ENCODE data around the gene TMPRSS11F. TPM values are rescaled to one million over a fixed set of nuclear protein-coding genes. Genes with fewer than 3 reads are reported as not detected.
A peak's percentile ranks its signal among the peaks of the same experiment; 100 is the strongest.
"Not testable (repeated sequence)": the region's sequence is repeated elsewhere in the genome, so short reads cannot be mapped to it uniquely, and the experiment has no call there.

Gene TMPRSS11F
- total RNA-seq, 1 experiment from 2014 or later, result not detected

DNA sequence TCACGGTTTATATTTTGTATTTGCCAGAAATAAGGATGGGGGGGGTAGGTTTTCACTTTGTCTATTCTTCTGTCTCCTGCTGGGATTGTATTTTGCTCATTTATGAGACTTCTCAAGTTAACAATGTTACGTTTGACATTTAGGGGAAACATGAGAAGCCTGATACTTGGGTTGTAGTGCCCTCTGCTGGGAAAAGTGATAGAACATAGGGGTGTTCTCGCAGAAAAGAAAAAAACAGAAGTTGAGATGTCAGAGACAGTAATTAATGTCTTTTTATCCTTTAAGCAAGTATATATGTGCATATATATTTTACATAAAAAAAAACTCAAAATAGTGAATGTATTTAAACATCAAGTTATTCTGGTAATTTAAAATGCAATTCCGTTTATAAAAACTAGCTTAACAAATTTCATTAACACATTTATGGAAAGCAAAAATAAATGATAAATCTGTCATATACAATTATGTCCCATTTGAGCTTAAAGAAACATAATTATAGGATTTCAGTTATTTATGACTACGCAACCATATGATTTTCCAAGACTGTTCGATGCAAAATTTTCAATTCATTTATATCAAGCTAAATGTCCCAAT lies 46.0 kb upstream of the TMPRSS11F start:
- ChIA-PET CTCF (interaction anchor here (0.6 to 0.7 kb wide), 3 partner anchors 44 to 167 kb away, joined by 4 to 5 read pairs (median 4); no protein-coding TSS in a partner anchor), POLR2A (ENCODE audit: unreplicated experiment) (no interaction called here)
- BruUV-seq (replicated peaks), result no TSS peak
- peak; percentile 27 to 36 for DNase-seq
- H3K27me3 ChIP-seq (ENCODE audit: insufficient read depth, low read depth), result no peaks in the 10 kb centered on the region
- H3K36me3 ChIP-seq (ENCODE audit: low read depth), result no peaks in the 10 kb centered on the region
- H3K4me1 ChIP-seq (replicated peaks; ENCODE audit: insufficient read depth), result peaks cover 2% of the 10 kb centered on the region
- no peak overlapping the region for H3K4me3 ChIP-seq
- H2AFZ ChIP-seq, result no peak overlapping the region
- H3K27ac ChIP-seq, result no peak overlapping the region
- H3K9me3 ChIP-seq (ENCODE audit: insufficient read depth, low read depth), result no peaks in the 10 kb centered on the region
- H4K20me1 ChIP-seq (ENCODE audit: insufficient read depth), result no peaks in the 10 kb centered on the region
- H3K79me2 ChIP-seq (ENCODE audit: low read depth), result no peaks in the 10 kb centered on the region
- H3K4me2 ChIP-seq, result no peak overlapping the region
- intact Hi-C loops (cut with micrococcal nuclease; ENCODE audit: unreplicated experiment), result loop anchor here (1.0 to 10.0 kb wide), 5 partner anchors 101 to 303 kb away; no protein-coding TSS in a partner anchor
- H3F3A ChIP-seq (ENCODE audit: insufficient read depth, low read depth), result peaks cover 2% of the 10 kb centered on the region; the same call in 1 of the 2 replicates
- H3K9me2 ChIP-seq (ENCODE audit: insufficient read depth), result no peaks in the 10 kb centered on the region
- no peak for TF ChIP-seq EZH2 (IDR thresholded peaks at IDR 0.05; ENCODE audit: low read depth)
- TF ChIP-seq, protein P1, sequence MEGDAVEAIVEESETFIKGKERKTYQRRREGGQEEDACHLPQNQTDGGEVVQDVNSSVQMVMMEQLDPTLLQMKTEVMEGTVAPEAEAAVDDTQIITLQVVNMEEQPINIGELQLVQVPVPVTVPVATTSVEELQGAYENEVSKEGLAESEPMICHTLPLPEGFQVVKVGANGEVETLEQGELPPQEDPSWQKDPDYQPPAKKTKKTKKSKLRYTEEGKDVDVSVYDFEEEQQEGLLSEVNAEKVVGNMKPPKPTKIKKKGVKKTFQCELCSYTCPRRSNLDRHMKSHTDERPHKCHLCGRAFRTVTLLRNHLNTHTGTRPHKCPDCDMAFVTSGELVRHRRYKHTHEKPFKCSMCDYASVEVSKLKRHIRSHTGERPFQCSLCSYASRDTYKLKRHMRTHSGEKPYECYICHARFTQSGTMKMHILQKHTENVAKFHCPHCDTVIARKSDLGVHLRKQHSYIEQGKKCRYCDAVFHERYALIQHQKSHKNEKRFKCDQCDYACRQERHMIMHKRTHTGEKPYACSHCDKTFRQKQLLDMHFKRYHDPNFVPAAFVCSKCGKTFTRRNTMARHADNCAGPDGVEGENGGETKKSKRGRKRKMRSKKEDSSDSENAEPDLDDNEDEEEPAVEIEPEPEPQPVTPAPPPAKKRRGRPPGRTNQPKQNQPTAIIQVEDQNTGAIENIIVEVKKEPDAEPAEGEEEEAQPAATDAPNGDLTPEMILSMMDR (conservative IDR thresholded peaks at IDR 0.05), result peak; percentile 75

DNA sequence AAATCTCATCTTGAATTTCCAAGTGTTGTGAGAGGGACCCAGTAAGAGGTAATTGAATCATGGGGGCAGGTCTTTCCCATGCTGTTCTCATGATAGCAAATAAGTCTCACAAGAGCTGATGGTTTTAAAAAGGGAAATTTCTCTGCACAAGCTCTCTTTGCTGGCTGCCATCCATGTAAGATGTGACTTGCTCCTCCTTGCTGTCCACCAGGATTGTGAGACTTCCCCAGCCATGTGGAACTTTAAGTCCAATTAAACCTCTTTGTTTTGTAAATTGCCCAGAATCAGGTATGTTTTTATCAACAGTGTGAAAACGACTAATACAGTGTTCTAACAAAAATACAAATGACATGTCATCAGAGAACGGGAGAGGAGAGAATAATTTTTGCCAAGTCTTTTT lies 44.7 kb upstream of the TMPRSS11F start:
- POLR2A ChIA-PET (ENCODE audit: unreplicated experiment); H3K4me2 ChIP-seq; H3F3A ChIP-seq (ENCODE audit: insufficient read depth, low read depth); H3K4me1 ChIP-seq (replicated peaks; ENCODE audit: insufficient read depth); H3K9me2 ChIP-seq (ENCODE audit: insufficient read depth); H3K79me2 ChIP-seq (ENCODE audit: low read depth); H3K4me3 ChIP-seq; H4K20me1 ChIP-seq (ENCODE audit: insufficient read depth); H3K27me3 ChIP-seq (ENCODE audit: insufficient read depth, low read depth); BruUV-seq (replicated peaks); H3K27ac ChIP-seq; H2AFZ ChIP-seq; CTCF ChIA-PET; DNase-seq; H3K9me3 ChIP-seq (ENCODE audit: insufficient read depth, low read depth); H3K36me3 ChIP-seq (ENCODE audit: low read depth): not testable (repeated sequence)
- intact Hi-C loops (cut with micrococcal nuclease; ENCODE audit: unreplicated experiment), result loop anchor here (2.0 to 10.0 kb wide), 3 partner anchors 100 to 302 kb away; no protein-coding TSS in a partner anchor

DNA sequence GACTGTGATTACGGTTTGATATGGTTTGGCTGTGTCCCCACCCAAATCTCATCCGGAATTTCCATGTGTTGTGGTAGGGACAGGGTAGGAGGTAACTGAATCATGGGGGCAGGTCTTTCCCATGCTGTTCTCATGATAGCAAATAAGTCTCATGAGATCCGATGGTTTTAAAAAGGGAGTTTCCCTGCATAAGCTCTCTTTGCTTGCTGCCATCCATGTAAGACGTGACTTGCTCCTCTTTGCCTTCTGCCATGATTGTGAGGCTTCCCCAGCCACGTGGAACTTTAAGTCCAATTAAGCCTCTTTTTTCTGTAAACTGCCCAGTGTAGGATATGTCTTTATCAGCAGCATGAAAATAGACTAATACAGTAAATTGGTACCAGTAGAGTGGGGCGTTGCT lies 42.5 kb upstream of the TMPRSS11F start:
- intact Hi-C loops (cut with micrococcal nuclease; ENCODE audit: unreplicated experiment), result loop anchor here (10.0 kb wide), 1 partner anchor 97 kb away; no protein-coding TSS in a partner anchor
- H3K36me3 ChIP-seq (ENCODE audit: low read depth); H3K4me3 ChIP-seq; H3K9me3 ChIP-seq (ENCODE audit: insufficient read depth, low read depth); H4K20me1 ChIP-seq (ENCODE audit: insufficient read depth); DNase-seq; H3K4me2 ChIP-seq; H3K4me1 ChIP-seq (replicated peaks; ENCODE audit: insufficient read depth); BruUV-seq (replicated peaks); POLR2A ChIA-PET (ENCODE audit: unreplicated experiment); H2AFZ ChIP-seq; CTCF ChIA-PET; H3K27ac ChIP-seq; H3K79me2 ChIP-seq (ENCODE audit: low read depth); H3K27me3 ChIP-seq (ENCODE audit: insufficient read depth, low read depth); H3F3A ChIP-seq (ENCODE audit: insufficient read depth, low read depth); H3K9me2 ChIP-seq (ENCODE audit: insufficient read depth): not testable (repeated sequence)

DNA sequence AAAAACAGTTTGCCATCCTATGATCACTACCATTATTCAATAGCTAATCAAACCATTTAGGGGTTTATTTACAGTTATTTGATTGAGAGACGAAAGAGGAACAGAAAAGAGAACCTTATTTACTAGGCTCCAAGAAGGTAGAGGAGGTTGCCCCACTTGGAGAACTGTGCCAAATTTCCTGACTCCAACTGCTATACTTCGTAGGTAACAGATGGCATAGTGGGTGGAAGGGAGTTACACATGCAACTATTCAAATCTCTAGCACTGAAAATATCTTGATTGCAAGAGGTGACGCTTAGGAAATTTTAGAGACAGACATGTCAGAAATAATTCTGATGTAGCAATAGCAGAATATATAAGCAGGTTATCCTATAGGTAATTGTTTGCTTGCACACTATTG lies 38.0 kb upstream of the TMPRSS11F start:
- TF ChIP-seq, protein P1 (conservative IDR thresholded peaks at IDR 0.05), result no peak
- no peak for TF ChIP-seq EZH2 (IDR thresholded peaks at IDR 0.05; ENCODE audit: low read depth)
- Histone ChIP-seq H3K4me2 (no peak overlapping the region), H4K20me1 (ENCODE audit: insufficient read depth) (no peaks in the 10 kb centered on the region), H3K4me3 (no peak overlapping the region), H3K9me2 (ENCODE audit: insufficient read depth) (no peaks in the 10 kb centered on the region), H3K27me3 (ENCODE audit: insufficient read depth, low read depth) (no peaks in the 10 kb centered on the region), H3K9me3 (ENCODE audit: insufficient read depth, low read depth) (no peaks in the 10 kb centered on the region), H3F3A (ENCODE audit: insufficient read depth, low read depth) (no peaks in the 10 kb centered on the region), H3K79me2 (ENCODE audit: low read depth) (no peaks in the 10 kb centered on the region), H2AFZ (no peak overlapping the region), H3K4me1 (replicated peaks; ENCODE audit: insufficient read depth) (no peaks in the 10 kb centered on the region), H3K36me3 (ENCODE audit: low read depth) (no peaks in the 10 kb centered on the region), H3K27ac (no peak overlapping the region)
- intact Hi-C loops (cut with micrococcal nuclease; ENCODE audit: unreplicated experiment), result no loop called here
- CTCF ChIA-PET, result no interaction called here
- DNase-seq, result no peak
- POLR2A ChIA-PET (ENCODE audit: unreplicated experiment), result no interaction called here
- no TSS peak for BruUV-seq (replicated peaks)
